ENCODE results near the gene BSDC1. TPM values are rescaled to one million over a fixed set of nuclear protein-coding genes. Genes with fewer than 3 reads are reported as not detected.
A peak's percentile ranks its signal among the peaks of the same experiment; 100 is the strongest.
"Not testable (repeated sequence)": the region's sequence is repeated elsewhere in the genome, so short reads cannot be mapped to it uniquely, and the experiment has no call there.

The BSDC1 gene, protein sequence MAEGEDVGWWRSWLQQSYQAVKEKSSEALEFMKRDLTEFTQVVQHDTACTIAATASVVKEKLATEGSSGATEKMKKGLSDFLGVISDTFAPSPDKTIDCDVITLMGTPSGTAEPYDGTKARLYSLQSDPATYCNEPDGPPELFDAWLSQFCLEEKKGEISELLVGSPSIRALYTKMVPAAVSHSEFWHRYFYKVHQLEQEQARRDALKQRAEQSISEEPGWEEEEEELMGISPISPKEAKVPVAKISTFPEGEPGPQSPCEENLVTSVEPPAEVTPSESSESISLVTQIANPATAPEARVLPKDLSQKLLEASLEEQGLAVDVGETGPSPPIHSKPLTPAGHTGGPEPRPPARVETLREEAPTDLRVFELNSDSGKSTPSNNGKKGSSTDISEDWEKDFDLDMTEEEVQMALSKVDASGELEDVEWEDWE
- total RNA-seq: 10 to 100 TPM; 44.5 to 73.1 (median 62.1) TPM
- long read RNA-seq, partial matches to known transcripts: 5 of 8 reads
- long read RNA-seq, other reads (novel, unspliced or antisense): 0 of 8 reads

DNA sequence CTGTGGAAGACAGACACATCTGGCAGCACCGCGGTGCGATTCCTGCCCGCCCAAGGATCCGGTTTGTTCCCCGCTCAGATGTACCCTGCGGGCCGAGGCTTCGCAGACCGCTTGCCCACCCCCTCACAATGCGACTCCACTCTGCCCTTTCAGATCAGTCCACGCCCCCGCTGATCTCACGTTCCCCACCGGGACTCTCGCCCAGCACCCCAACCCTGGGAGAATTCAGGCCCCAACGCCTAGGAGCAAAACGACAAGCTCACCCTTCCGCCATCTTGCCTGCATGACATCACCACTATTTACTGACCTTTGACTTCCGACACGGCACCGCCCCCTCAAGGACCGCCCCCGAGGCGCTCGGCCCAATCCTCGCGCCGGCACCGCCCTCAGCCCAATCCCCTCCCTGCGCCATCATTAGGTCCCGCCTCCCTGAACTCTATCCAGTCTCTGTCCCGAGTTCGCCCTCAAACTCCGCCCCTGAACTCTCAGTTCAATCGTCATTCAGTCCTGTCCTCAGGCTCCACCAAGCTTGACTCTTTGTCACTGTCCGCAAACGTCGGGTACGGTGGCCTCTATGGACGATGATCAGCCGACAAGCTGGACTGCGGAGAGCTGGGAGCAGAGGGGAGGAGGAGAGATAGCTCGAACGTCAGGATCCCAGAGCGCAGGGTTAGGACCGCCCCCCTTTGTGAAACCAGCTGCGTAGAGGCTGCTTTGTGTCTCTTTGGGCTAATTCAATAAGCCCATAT lies at the start of gene BSDC1:
Gene BSDC1, minus strand, starts transcription at position 301 of the 749 bp plus-strand sequence. Its CDS starts 27 bp downstream, at position 274.
- Histone ChIP-seq H3K4me1 (peaks cover 0 to 20% (median 5%) of the 10 kb centered on the region in 4 donors), H3K36me3 (peaks cover 0 to 20% (median 7%) of the 10 kb centered on the region in 4 donors), H3K4me3 (peak within 1 kb of the TSS; percentile 77 to 96 (median 80)), H3K27ac (peak within 1 kb of the TSS; percentile 93 to 98 (median 97)), H3K27me3 (no peaks in the 10 kb centered on the region), H3K9me3 (no peaks in the 10 kb centered on the region)
- TF ChIP-seq POLR2A (IDR thresholded peaks at IDR 0.05): peak; percentile 91
- TF ChIP-seq, protein P1, sequence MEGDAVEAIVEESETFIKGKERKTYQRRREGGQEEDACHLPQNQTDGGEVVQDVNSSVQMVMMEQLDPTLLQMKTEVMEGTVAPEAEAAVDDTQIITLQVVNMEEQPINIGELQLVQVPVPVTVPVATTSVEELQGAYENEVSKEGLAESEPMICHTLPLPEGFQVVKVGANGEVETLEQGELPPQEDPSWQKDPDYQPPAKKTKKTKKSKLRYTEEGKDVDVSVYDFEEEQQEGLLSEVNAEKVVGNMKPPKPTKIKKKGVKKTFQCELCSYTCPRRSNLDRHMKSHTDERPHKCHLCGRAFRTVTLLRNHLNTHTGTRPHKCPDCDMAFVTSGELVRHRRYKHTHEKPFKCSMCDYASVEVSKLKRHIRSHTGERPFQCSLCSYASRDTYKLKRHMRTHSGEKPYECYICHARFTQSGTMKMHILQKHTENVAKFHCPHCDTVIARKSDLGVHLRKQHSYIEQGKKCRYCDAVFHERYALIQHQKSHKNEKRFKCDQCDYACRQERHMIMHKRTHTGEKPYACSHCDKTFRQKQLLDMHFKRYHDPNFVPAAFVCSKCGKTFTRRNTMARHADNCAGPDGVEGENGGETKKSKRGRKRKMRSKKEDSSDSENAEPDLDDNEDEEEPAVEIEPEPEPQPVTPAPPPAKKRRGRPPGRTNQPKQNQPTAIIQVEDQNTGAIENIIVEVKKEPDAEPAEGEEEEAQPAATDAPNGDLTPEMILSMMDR (IDR thresholded peaks at IDR 0.05): no peak
- intact Hi-C loops (cut with DNase I): no loop called here
- DNase-seq (peak; percentile 99), ATAC-seq (peak; percentile 91 to 97 (median 94))
- WGBS (ENCODE audit: insufficient coverage, low coverage, low lambda C conversion rate, missing lambda C conversion rate): under 1% methylated on average over 46 of the region's 48 CpGs

DNA sequence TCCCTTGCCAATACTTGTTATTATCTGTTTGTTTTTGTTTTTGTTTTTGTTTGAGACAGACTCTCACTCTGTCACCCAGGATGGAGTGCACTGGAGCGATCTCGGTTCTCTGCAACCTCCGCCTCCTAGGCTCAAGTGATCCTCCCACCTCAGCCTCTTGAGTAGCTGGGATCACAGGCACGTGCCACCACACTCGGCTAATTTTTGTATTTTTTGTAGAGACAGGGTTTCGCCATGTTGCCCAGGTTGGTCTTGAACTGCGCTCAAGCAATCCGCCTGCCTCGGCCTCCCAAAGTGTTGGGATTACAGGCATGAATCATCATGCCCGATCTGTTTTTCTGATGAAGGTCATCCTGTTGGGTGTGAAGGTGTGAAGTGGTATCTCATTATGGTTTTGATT lies 47.2 kb upstream of the BSDC1 start:
- DNase-seq; H3K4me1 ChIP-seq; intact Hi-C loops (cut with DNase I); ATAC-seq; H3K36me3 ChIP-seq; H3K27me3 ChIP-seq; H3K4me3 ChIP-seq; H3K9me3 ChIP-seq; H3K27ac ChIP-seq: not testable (repeated sequence)
- WGBS (ENCODE audit: insufficient coverage, low coverage, low lambda C conversion rate, missing lambda C conversion rate): 78% methylated on average over 8 of the region's 10 CpGs

DNA sequence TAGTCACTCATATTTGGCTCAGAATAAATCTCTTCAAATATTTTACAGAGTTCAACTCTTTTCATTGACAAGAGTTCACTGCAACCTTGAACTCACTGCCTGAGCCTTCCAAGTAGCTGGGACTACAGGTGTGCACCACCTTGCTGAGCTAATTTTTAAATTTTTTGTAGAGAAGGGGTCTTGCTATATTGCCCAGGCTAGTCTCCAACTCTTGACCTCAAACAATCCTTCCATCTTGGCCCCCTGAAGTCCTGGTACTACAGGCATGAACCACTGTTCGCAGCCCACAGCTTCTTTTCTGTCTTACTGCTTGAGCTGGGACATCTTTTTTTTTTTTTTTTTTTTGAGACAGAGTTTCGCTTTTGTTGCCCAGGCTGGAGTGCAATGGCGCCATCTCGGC lies 44.5 kb upstream of the BSDC1 start:
- H3K9me3 ChIP-seq; H3K36me3 ChIP-seq; H3K4me1 ChIP-seq; H3K4me3 ChIP-seq; H3K27me3 ChIP-seq; H3K27ac ChIP-seq; intact Hi-C loops (cut with DNase I); ATAC-seq; DNase-seq: not testable (repeated sequence)
- WGBS (ENCODE audit: insufficient coverage, low coverage, low lambda C conversion rate, missing lambda C conversion rate): 50% methylated on average over 2 of the region's 4 CpGs

GRCh38 chr1:32438136-32438535 lies 43.9 kb upstream of the BSDC1 start:
- 30% methylated on average over 1 of the region's 1 CpG for WGBS (ENCODE audit: insufficient coverage, low coverage, low lambda C conversion rate, missing lambda C conversion rate)
- Histone ChIP-seq H3K36me3 (no peaks in the 10 kb centered on the region), H3K9me3 (no peaks in the 10 kb centered on the region), H3K4me3 (no peak overlapping the region), H3K27ac (no peak overlapping the region), H3K27me3 (no peaks in the 10 kb centered on the region), H3K4me1 (no peaks in the 10 kb centered on the region)
- ATAC-seq (no peak), DNase-seq (no peak)
- intact Hi-C loops (cut with DNase I): no loop called here
- TF ChIP-seq, protein P1 (IDR thresholded peaks at IDR 0.05): no peak
- TF ChIP-seq POLR2A (IDR thresholded peaks at IDR 0.05): no peak

- H3K4me3 ChIP-seq: no peak overlapping the region
- DNase-seq (no peak), ATAC-seq (no peak)
- no peaks in the 10 kb centered on the region for H3K9me3 ChIP-seq
- no peaks in the 10 kb centered on the region for H3K4me1 ChIP-seq
- intact Hi-C loops (cut with DNase I): no loop called here
- 34% methylated on average over 2 of the region's 4 CpGs for WGBS (ENCODE audit: insufficient coverage, low coverage, low lambda C conversion rate, missing lambda C conversion rate)
- TF ChIP-seq, protein P1 (IDR thresholded peaks at IDR 0.05): no peak
- H3K27me3 ChIP-seq: no peaks in the 10 kb centered on the region
- no peak overlapping the region for H3K27ac ChIP-seq
- no peaks in the 10 kb centered on the region for H3K36me3 ChIP-seq
Measured at GRCh38 chr1:32431736-32432400, 37.6 kb upstream of the BSDC1 start.
